HG02943 (cell line): ENCODE data around the gene CTNNA1.

Source experiments
- ATAC-seq: cut with Tn5 transposase; IDR thresholded peaks from one replicate; pipeline ENCODE4 v1.9.1; 2021; ENCODE audit warnings: mild to moderate bottlenecking, low read depth, moderate library complexity; ENCODE audit not compliant: unreplicated experiment

CTNNA1 gene

DNA sequence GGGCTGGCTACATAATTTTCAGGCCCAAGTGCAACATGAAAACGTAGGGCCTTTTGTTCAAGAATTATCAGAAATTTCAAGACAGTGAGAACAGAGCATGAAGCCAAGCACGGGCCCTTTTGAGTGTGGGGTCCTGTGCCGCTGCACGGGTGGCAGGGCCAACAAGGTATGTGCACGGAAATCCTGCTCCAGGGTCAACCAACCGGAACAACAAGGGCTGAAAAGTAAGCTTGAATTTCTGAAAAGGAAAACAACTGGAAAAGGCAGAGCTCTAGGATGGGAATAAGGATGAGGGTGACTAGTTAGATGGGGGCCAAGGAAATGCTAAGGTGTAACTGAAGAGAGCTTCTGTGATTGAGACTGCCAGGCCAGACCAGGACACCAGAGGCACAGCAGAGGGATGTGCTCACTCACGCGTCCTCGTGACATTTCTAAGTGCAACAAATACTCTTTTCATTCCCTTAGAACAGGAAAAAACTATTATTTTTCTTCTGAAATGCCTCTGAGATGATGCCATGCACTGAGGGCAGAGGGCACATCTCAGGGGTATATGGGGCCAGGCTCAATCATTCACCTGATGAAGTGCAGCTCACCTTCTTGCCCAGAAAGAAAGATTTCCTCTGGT, 202.6 kb downstream of the CTNNA1 start:
- no peak for ATAC-seq

DNA sequence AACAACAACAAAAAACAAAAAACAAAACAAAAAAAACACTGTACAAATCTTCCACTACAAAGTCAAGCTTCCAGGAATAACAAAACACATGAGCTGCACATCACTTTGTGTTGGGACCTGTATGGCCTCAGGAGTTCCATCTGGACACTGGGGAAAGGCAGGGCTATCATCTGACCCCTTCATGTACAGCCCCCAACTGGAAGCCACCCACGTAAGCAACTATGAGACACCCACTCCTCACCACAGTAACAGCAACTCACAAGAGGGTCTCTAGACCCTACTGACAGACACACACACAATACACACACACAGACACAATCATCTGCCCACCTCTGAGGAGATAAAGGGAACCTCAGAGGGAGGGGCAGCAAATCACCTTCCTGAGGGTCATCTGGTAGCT, 203.6 kb downstream of the CTNNA1 start:
- no peak for ATAC-seq

DNA sequence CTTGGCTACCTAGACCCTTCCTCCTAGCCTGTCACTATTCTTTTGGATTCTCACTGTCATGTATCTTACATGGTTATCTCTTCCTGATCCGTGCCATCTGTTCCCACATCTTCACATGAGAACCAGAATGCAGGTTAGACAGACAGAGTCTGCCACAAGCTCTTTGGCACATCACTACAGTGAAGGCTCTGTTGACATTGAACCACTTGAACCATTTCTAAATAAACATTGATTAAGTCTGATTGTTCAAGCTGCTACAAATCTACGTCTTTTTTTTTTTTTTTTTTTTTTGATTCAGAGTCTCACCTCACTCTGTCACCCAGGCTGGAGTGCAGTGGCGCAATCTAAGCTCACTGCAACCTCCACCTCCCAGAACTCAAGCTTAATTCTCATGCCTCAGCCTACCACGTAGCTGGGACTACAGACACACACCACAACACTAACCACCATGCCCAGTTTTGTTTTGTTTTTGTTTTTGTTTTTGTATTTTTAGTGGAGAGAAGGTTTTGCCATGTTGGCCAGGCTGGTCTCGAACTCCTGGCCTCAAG, 207.0 kb downstream of the CTNNA1 start:
- ATAC-seq, result no peak

DNA sequence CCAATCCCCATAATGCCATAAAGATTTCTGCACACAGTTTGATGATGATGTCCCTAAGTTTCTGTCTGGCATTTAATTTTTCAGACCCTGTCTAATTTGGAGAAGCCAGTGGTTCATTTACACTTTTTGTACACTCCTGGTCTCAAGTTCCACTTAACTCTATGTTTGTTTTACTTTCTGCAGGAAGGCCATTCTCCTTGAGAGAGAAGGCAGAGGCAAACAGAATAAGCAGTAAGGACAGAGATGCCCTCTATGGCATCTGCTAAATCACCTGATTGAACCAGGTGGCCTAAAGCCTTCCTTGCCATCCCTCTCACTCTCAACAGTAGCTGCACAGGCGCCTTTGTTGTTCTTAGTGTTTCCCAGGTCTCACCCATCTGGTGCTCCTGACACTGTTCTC, 208.0 kb downstream of the CTNNA1 start:
- ATAC-seq, result no peak

DNA sequence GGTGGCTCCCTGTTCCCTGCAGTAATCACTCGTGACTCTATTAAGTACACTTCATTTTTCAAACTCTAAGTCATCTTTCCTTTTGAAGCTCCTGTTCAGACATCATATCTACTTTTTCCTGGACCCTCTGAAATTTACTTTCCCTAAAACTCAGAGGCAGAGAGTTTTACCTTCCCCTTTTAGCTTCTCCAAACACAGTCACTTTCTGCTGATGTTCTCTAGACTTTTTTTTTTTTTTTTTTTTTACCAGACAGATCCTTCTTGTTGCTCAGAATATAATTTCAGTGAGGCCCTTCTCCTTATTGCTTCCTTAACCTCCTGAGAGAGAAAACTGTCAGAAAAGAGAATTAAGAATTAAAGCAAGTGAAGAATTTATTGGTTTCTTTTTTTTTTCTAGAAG, 208.5 kb downstream of the CTNNA1 start:
- ATAC-seq, result no peak

DNA sequence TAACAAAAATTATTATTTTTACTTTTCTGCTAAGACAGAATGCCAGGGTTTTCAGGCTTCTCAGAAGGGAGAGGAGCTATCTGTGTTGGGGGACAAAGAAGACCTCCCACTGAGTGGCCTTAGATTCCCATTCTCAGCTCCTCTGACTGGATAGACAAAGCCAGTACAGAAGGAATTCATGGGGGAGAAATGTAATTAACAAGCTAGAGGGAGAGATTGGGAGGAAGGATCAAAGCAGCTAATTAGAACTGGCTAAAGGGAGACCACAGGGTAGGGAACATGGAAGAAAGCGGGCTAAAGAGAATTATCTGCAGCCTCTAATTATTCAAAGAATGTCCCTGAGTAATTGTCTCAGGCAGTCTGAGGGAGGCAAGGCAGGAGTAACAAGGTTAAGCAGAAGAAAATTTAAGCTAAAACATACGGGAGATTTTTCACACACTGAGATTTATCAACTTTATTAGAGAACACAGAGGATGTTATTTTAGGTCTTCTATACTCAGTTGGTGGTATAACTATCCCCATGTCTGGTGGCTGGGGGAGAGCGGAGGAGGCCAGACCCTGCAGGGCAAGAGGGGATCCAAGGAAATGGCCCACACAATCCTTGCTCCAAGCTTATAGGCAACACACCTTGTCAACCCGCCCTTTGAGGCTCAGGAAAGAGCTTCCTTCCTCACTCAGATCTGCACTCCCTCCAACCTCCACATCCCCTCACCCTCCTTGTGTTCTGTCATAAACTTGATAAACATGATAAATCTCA, 209.6 kb downstream of the CTNNA1 start:
- no peak for ATAC-seq

DNA sequence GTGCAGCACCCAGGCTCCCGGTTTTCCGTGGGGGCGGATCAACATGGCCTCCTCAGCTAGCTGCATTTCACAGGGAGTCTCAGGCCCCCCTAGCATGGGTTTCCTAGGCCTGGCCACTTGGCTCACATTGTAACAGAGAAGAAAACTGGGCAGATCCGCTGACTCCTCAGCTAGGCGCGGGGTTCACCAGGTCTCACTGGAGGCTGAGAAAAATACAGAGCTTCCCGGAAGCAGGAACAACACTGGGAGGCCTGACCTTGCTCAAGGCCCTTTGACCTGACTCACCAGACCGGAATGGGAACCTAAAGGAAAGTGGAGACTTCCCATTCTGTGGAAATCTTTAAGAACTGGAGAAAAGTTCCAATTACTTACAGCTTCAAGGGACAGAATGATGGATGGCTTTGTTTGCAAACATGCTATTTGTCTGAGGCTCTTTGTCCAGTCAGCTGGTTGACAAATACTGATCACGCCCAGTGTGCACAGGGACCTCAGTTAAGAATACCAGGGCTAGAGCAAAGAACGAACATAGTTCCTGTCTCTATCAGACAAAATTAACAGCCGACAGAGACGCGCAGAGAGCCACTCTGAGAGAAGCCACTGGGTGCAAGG, 210.6 kb downstream of the CTNNA1 start:
- no peak for ATAC-seq

DNA sequence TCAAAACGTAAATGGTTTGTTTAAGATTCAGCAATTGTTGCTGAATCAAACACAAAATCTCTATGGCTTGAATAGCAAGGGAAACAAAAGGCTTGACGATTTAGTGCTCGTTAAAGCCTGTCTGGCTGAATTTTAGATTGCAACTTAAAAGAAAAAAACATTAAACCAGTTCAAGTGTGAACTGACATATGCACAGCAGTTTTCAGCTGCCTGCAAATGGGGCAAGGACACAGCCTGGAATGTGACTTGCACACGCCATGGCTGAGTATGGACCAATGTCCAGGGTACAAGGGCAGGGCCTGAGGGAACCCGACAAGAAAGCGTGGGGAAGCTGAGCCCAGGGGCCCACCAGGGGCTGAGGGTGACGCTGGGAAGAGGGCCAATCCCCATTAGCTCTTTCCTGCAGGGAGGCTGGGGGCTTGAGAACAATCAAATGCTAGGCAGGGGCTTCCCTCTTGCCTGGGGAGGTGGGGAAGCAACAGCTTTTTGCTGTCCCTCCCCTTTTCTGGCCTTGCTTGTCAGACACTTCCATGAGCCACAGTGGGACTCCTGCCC, 211.5 kb downstream of the CTNNA1 start:
- ATAC-seq, result no peak

DNA sequence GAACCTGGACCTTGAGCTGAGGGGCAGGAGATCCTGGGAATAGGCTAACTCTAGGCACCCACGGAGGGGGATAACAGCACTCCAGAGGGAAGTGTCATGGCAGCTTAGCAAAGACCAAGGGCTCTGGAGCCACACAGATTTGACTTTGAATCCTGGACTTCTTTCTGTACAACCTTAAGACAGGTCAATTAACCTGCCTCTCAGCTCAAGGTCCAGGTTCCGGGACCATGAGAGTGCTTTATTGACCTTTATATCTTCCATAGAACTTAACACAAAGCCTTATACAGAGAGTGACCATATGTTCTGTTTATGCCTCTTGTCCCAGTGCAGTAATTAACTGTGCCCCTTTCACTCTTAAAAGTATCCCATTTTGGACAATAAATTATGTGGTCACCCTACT, 212.4 kb downstream of the CTNNA1 start:
- ATAC-seq, result no peak

DNA sequence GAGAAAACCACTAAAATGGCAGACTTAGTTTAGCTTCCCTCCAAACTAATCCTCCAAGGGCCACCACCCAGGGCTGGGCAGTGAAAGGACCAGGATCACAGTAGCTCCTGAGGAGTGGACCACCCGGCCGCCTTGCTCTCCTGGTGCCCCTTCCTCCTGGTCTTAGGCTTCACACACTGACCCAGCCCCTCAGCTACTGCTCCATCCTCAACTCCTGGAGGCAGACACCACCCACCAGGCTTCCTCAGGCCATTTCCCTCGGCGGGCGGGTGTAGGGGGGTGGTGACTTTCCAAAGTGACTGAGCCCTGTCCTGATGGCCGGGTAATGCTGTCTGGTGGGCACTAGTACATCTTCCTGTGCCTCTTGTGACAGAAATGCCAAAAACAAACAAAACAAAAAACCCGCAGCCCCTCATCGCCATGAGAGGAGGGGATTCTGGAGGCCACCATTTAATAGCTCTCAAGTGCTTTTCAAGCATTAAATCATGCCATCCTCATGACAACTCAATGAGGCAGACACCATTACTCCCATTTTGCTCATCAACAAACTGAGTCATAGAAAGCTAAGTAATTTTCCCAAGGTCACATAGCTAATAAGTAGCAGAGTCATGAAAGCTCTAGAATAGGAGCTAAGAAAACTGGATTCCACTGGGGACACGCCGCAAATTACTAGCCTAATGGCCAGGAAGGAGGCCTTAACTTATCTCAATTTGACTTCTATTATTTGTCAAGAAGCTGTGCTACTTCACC, 213.2 kb downstream of the CTNNA1 start:
- ATAC-seq, result no peak

DNA sequence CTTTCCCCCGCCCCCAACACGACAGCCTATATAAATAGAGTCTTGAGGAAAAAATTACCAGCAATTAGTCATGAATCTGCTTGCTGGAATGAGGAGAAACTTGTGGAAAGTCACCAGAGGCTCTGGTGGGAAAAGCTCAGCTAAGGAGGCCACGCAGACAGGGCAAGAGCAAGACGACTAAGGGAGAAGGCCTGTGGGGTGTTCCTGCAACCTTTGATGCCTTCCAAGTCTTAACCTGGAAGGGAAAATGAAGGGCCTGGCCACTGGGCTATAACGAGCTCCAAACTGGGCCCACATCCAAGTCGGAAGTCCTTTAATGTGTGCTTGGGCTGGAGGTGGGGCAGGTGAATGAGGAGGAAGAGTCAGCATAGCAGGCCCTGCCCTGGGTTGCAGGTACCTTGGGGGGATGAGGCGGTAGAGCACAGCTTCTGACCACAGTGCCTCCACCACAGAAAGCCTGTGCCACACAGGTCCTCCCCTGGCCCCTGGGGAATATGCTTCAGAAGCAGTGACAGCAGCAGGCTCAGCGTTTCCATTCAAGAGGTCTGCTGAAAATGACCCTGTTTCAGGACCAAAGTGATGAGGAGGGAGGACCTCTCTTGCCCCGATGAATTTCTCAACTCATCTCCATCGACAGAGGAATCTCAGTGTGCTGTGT, 214.7 kb downstream of the CTNNA1 start:
- ATAC-seq, result no peak

DNA sequence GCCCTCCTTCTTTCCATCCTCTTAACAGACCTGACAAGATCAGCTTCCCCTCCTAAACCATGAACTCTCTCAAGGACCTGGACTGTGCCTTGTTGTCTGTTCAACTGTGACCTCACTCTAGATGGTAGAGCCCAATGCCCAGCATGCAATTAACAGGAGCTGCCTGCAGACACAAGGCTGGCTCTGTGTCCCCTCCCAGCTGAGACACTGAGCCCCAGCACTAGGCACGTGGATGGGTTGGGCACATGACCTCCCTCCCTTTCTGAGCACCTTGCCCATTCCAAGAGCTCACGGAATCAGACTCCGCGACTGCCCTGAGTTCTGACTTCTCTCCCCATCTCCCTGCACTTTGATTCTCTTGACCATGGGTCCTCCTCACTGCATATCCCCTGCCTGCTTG, 215.4 kb downstream of the CTNNA1 start:
- no peak for ATAC-seq

DNA sequence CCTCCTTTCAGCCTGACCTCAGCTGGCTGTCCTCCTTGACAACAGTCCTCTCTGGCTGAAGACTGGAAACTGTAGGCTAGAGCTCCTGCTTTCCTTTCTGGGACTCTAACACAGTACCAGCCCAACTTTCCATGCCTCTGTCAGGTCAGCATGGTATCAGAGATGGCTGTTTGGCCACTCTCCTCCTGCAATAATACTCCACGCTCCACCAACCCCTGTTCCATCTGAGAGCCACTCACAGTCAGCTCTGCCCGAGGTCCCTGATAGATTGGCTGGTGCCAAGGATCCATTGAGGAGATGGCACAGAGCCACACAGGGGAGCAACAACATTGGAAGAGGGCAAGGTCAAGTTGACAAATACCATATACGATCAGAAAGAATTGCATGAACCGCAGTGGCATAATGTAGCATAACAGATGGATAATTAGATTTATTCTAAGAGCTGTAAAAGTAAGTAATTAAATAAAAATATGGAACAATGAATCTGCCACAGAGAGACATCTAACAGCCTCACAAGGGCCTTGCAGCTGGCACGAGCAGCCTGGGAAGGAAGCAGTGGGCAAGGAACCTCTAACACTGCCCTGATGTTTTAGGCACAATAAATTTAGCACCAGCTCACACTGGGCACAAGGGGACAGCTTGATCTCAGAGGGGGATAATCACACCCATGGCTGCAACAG, 216.2 kb downstream of the CTNNA1 start:
- no peak for ATAC-seq

DNA sequence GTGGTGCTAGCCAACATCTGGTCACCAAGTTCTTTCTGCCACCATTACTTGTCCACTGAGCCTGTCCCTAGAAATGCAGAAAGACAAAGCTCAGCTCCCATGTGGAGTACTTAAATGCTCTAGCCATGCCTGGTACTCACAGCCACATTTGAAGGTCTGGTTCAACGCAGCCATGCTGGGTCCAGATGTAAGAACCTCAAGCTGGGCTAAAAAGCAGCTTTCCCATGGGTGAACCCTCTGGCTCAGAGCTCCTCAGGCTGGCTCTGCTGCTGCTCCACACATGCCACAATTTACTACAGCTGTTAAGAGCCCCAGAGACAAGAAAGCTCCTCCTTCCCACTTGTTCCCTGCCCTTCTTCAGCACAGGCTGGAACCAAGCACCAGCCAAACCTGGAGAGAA, 219.0 kb downstream of the CTNNA1 start:
- no peak for ATAC-seq

DNA sequence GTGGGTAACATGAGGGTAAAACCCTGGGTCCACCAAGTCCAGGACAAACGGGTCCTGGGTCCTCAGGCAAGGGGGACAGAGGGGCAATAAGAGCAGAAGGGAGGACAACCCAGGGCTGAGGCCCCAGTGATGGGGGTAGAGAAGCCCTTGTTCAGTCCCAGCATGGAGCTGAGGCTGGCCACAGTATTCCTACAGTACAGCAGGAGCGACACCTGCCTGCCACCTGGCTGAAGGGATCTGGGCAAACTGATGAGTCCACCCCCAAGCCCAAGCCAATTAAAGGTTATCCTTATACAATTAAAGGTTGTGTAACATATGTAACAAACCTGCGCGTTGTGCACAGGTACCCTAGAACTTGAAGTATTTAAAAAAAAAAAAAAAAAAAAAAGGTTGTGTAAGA, 219.6 kb downstream of the CTNNA1 start:
- no peak for ATAC-seq

DNA sequence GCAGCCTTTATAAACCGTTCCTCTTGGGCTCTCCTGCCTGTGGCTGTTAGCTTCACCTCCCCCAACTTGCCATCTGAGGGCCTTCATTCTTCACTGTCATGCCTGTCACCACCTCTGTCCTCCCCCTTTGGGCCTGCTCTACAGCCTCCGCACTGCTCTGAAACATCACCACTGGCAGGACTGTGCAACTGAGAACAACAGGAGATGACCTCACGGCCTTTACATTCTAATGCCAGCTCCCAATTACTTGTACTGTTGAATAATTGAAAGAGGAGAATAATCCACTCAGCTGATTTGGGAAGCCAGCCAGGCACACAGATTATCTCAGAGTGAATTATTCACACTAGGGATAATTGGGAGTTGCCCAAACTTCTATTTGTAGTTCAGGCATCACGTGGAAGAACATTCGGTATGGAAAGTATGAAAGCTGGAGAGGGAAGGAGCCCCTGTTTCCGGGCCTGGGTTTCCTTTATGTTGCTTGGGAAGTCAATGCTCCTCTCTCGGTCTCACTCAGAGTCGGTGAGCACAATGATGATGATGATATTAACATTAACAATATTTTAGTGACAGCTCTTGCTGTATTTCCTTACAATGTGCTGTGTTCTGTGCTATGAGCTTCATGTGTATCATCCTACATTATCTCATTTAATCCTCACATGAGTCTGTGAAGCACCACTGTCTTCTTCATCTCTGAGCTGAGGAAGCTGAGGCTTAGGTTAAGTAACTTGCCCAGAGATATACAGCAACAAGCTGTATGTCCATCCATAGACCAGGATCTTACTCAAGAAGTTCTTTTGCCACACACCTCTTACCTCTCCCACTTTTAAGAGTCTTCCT, 221.2 kb downstream of the CTNNA1 start:
- no peak for ATAC-seq

DNA sequence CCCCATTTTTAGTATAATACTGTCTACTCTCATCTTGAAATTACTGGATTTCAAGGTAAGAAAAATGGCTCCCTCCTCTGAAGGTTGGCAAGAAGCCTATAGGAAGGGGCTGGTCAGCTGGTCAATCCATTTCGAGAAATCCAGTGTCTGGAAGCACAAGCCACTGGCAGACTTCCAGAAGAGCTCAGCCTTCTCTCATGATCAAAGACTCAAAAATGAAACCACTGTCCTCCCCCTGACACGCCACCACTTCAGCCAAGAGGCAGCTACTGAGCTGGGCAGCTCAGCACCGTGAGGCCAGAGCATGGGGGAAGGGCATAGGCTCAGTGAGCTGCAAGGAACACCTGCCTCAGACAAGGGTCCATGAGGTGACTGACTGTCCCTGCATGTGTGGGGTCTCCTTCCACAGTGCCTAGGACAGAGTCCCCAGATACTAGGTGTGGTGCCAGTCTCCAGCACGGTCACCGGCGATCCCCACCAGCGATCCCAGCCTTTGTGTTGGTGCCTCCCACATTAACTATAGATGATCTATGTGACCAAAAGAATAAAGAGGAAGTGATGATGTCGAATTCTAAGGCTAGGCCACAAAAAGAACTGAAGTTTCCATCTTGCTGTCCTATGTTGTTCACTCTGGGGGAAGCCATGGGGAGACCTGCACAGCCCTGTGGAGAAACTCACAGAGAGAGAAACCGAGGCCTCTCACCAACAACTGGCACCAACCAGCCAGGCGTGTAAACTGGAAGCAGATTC, 222.0 kb downstream of the CTNNA1 start:
- no peak for ATAC-seq

DNA sequence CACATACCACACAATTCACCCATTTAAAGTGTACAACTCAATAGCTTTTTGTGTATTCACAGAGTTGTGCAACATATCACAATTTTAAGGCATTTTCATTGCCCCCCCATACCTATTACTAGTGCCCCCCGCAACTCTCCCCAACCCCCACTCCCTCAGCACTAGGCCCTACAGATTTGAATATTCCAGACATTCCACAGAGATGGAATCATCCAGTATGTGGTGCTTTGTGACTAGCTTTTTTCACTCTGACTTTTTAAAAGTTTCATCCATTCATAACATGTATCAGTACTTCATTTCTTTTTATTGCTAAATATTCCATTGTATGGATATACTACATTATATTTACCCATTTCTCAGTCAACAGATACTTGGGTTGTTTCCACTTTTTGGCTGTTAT, 224.9 kb downstream of the CTNNA1 start:
- ATAC-seq, result no peak
